ENCODE measurements around the gene SLC41A2. TPM values are rescaled to one million over a fixed set of nuclear protein-coding genes. Genes with fewer than 3 reads are reported as not detected.

SLC41A2 gene
- total and polyA plus RNA-seq, 2 donors (not counting 1 experiment from before 2014, with no cell fraction given), result 0.51 to 13.0 TPM

- Histone ChIP-seq H3K27me3 (replicated peaks in 1 of 4; ENCODE audit: control extremely low read depth in 1 of 4, control insufficient read depth in 3 of 4, insufficient read depth in 4 of 4, low read length in 3 of 4) (no peaks in the 10 kb centered on the region), H3K36me3 (replicated peaks in 1 of 2; ENCODE audit: control extremely low read depth in 1 of 2, control insufficient read depth in 1 of 2, extremely low read depth in 1 of 2, insufficient read depth in 2 of 2, low read length in 1 of 2) (no peaks in the 10 kb centered on the region), H3K27ac (ENCODE audit: low read length in 2 of 2) (no peak overlapping the region), H2AFZ (ENCODE audit: insufficient read depth, low read depth, low read length, poor library complexity, severe bottlenecking) (no peak overlapping the region), H3K4me2 (replicated peaks; ENCODE audit: low read depth, low read length, poor library complexity, severe bottlenecking) (no peak overlapping the region), H3K4me1 (ENCODE audit: control insufficient read depth in 2 of 2, insufficient read depth in 2 of 2, low read length in 2 of 2) (no peaks in the 10 kb centered on the region), H4K20me1 (ENCODE audit: control insufficient read depth, insufficient read depth, low read length, poor library complexity, severe bottlenecking) (no peaks in the 10 kb centered on the region), H3K9me3 (ENCODE audit: control extremely low read depth in 1 of 3, control insufficient read depth in 2 of 3, insufficient read depth in 1 of 3, low read length in 2 of 3) (no peaks in the 10 kb centered on the region), H3K9ac (ENCODE audit: low read length) (no peak overlapping the region), H3K4me3 (ENCODE audit: control extremely low read depth in 1 of 5, extremely low read depth in 1 of 5, insufficient read depth in 1 of 5, low read depth in 2 of 5, low read length in 4 of 5) (no peak overlapping the region), H3K79me2 (ENCODE audit: control insufficient read depth, insufficient read depth, low read length) (no peaks in the 10 kb centered on the region)
- TF ChIP-seq EZH2 (IDR thresholded peaks at IDR 0.05; ENCODE audit: borderline replicate concordance, insufficient read depth, low read depth, low read length, poor library complexity, severe bottlenecking), result no peak
- TF ChIP-seq CTCF (IDR thresholded peaks at IDR 0.05), result no peak
- no peak overlapping the region for H3K4me3 Mint-ChIP-seq
- H3K4me1 Mint-ChIP-seq, result no peaks in the 10 kb centered on the region
- ChIA-PET POLR2A (no interaction called here), CTCF (interaction anchor here (0.8 kb wide), 1 partner anchor 725 kb away, joined by 3 read pairs; no protein-coding TSS in a partner anchor)
- H3K27ac Mint-ChIP-seq, result no peak overlapping the region
- intact Hi-C loops (cut with micrococcal nuclease), result no loop called here
- no peak for DNase-seq
- ATAC-seq (ENCODE audit: low read depth), result no peak
- H3K27me3 Mint-ChIP-seq, result no peaks in the 10 kb centered on the region
- H3K9me3 Mint-ChIP-seq (ENCODE audit: insufficient read depth), result no peaks in the 10 kb centered on the region
- 100% methylated on average over 1 of the region's 1 CpG for WGBS (ENCODE audit: insufficient coverage)
Observed at GRCh38 chr12:104910196-104910840, 47.8 kb downstream of the SLC41A2 start.

DNA sequence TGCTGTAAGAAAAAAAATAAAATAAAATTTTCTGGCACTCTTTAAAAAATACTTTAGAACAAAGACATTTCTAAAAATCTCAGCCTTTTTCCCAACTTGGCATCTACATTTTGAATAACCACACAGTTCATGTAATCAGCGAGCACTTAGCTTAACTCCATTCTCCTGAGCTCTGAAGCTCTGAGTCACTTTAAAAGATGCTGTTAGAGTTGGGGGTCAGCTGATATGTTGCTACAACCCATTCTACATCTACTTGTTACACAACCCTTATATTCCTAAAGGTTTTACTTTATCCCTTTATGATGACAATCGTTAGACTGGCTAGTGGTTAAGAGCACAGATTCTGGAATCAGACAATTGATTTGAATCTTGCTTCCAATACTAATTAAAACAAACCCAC, 48.3 kb downstream of the SLC41A2 start:
- H3K4me1 Mint-ChIP-seq, result no peaks in the 10 kb centered on the region
- H3K9ac ChIP-seq (ENCODE audit: low read length), result no peak overlapping the region
- H3K27me3 Mint-ChIP-seq, result no peaks in the 10 kb centered on the region
- no peaks in the 10 kb centered on the region for H3K79me2 ChIP-seq (ENCODE audit: control insufficient read depth, insufficient read depth, low read length)
- no peaks in the 10 kb centered on the region for H4K20me1 ChIP-seq (ENCODE audit: control insufficient read depth, insufficient read depth, low read length, poor library complexity, severe bottlenecking)
- no peaks in the 10 kb centered on the region for H3K9me3 Mint-ChIP-seq (ENCODE audit: insufficient read depth)
- CTCF ChIA-PET, result interaction anchor here (0.8 kb wide), 1 partner anchor 725 kb away, joined by 3 read pairs; no protein-coding TSS in a partner anchor
- no peak overlapping the region for H3K27ac Mint-ChIP-seq
- intact Hi-C loops (cut with micrococcal nuclease), result no loop called here
- DNase-seq (no peak), ATAC-seq (ENCODE audit: low read depth) (no peak)
- no peak overlapping the region for H3K27ac ChIP-seq (ENCODE audit: low read length in 2 of 2)
- POLR2A ChIA-PET, result no interaction called here
- H3K4me3 Mint-ChIP-seq, result no peak overlapping the region
- no peaks in the 10 kb centered on the region for H3K4me1 ChIP-seq (ENCODE audit: control insufficient read depth in 2 of 2, insufficient read depth in 2 of 2, low read length in 2 of 2)
- H3K4me2 ChIP-seq (replicated peaks; ENCODE audit: low read depth, low read length, poor library complexity, severe bottlenecking), result no peak overlapping the region
- TF ChIP-seq CTCF (IDR thresholded peaks at IDR 0.05), result no peak
- no peak for TF ChIP-seq EZH2 (IDR thresholded peaks at IDR 0.05; ENCODE audit: borderline replicate concordance, insufficient read depth, low read depth, low read length, poor library complexity, severe bottlenecking)
- no peak overlapping the region for H3K4me3 ChIP-seq (ENCODE audit: control extremely low read depth in 1 of 5, extremely low read depth in 1 of 5, insufficient read depth in 1 of 5, low read depth in 2 of 5, low read length in 4 of 5)
- no peaks in the 10 kb centered on the region for H3K36me3 ChIP-seq (replicated peaks in 1 of 2; ENCODE audit: control extremely low read depth in 1 of 2, control insufficient read depth in 1 of 2, extremely low read depth in 1 of 2, insufficient read depth in 2 of 2, low read length in 1 of 2)
- H3K27me3 ChIP-seq (replicated peaks in 1 of 4; ENCODE audit: control extremely low read depth in 1 of 4, control insufficient read depth in 3 of 4, insufficient read depth in 4 of 4, low read length in 3 of 4), result no peaks in the 10 kb centered on the region
- H3K9me3 ChIP-seq (ENCODE audit: control extremely low read depth in 1 of 3, control insufficient read depth in 2 of 3, insufficient read depth in 1 of 3, low read length in 2 of 3), result no peaks in the 10 kb centered on the region
- no CpG with 5 or more reads among the region's 2 CpGs for WGBS (ENCODE audit: insufficient coverage)
- no peak overlapping the region for H2AFZ ChIP-seq (ENCODE audit: insufficient read depth, low read depth, low read length, poor library complexity, severe bottlenecking)
